ENCODE results near the gene ANGPT4.
"Not testable (repeated sequence)": the region's sequence is repeated elsewhere in the genome, so short reads cannot be mapped to it uniquely, and the experiment has no call there.

ANGPT4 gene

GRCh38 chr20:830011-830521 is 86.1 kb downstream of the ANGPT4 start:
- peak; percentile 27 for DNase-seq (ENCODE audit: extremely low read depth, low read depth)
- TF ChIP-seq CTCF (IDR thresholded peaks at IDR 0.05; ENCODE audit: low read depth, low read length), result no peak

GRCh38 chr20:829551-829950 is 86.6 kb downstream of the ANGPT4 start:
- no peak for DNase-seq (ENCODE audit: extremely low read depth, low read depth)
- TF ChIP-seq CTCF (IDR thresholded peaks at IDR 0.05; ENCODE audit: low read depth, low read length), result no peak

DNA sequence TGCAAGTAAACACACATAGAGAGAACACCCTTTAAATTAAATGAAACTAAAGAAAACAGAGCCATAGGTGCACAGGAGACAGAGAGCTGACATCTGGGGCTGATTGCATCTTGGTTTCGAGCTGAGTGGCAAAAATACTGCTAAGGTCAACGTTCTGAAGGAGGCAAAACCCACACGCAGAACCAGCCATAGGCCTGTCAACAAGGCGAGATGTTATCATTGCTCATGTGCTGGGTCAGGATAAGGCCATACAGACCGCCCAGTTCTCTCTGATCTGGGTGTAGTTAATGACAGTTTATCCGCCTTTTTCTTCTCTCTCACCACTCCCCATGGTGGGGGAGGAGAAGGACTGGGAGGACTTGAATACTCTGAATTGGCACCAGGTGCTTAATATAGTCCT is 87.1 kb downstream of the ANGPT4 start:
- TF ChIP-seq CTCF (IDR thresholded peaks at IDR 0.05; ENCODE audit: low read depth, low read length), result no peak
- DNase-seq (ENCODE audit: extremely low read depth, low read depth), result no peak

DNA sequence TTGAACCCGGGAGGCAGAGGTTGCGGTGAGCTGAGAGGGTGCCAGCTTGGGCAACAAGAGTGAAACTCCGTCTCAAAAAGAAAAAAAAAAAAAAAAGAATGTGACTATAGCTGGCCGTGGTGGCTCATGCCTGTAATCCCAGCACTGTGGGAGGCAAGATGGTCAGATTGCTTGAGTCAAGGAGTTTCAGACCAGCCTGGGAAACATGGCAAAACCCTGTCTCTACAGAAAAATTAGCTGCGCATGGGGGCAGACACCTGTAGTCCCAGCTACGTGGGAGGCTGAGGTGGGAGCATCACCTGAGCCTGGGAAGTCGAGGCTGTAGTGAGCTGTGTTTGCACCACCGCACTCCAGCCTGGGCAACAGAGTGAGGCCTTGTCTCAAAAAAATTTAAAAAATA is 88.2 kb downstream of the ANGPT4 start:
- not testable (repeated sequence) for DNase-seq (ENCODE audit: extremely low read depth, low read depth)

DNA sequence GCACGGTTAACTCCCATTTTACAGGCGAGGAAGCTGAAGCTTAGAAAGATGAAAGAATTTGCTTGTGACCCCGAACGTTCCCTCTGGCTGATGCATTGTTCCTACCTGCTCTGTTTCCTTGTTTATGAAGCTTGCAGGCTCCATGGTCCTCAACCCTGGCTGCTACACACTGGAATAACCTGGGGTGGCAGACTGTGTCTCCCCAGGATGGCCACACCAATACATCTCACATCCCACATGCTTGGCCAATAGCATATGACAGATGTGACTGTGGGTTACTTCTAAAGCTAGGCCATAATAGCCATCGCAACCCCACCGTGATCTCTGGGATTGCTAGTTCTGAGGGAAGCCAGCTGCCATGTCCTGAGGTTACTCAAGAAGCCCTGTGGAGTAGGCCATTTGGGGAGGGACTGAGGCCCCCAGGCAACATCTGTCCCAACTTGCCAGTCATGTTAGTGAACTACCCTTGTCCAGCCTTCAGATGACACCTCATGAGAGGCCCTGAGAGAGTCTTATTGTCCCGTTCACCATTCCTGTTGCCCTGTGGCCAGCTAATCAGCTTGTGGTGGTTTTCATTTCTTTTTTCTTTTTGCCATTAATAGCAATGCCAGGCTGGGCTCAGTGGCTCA is 89.3 kb downstream of the ANGPT4 start:
- no peak for TF ChIP-seq CTCF (IDR thresholded peaks at IDR 0.05; ENCODE audit: low read depth, low read length)
- DNase-seq (ENCODE audit: extremely low read depth, low read depth), result no peak

DNA sequence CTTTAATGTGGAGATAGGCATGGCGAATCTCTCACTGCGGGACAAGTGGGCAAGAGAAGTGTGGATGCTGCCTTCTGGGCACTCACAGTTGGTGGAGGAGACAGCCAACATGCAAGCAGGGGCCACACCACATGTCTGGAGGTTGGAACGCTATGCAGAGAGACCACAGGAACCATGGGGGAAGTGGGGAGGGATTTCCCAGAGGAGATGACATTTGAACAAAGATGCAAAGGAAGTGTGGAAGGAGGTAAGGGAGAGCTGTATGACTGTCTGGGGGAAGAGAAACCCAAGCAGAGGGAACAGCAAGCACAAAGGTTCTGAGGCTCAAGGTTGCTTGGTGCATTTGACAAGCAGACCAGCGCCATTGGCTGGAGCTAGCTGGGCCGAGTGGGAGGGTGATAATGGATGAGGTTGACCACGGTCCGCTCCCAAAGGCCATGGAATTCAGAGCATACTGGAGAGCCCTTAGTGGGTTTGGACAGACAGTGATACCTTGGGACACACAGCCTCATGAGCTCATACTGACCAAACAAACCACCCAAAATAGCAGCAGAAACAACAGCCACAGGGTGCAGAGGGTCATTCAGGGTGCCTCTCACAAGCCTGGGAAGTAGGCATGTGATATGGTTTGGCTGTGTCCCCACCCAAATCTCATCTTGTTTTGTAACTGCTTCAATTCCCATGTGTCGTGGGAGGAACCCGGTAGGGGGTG is 90.3 kb downstream of the ANGPT4 start:
- TF ChIP-seq CTCF (IDR thresholded peaks at IDR 0.05; ENCODE audit: low read depth, low read length), result no peak

GRCh38 chr20:824916-825315 is 91.2 kb downstream of the ANGPT4 start:
- DNase-seq (ENCODE audit: extremely low read depth, low read depth), result no peak
- TF ChIP-seq CTCF (IDR thresholded peaks at IDR 0.05; ENCODE audit: low read depth, low read length), result no peak

More for the DNA sequence above, 90.3 kb downstream of the ANGPT4 start:
- no peak for DNase-seq (ENCODE audit: extremely low read depth, low read depth)
